Transverse colon (tissue), 4 donors: ENCODE results near the gene TRPV4. TPM values are rescaled to one million over a fixed set of nuclear protein-coding genes. Genes with fewer than 3 reads are reported as not detected.

Source experiments
- DNase-seq: peaks from one replicate; pipeline ENCODE4 v3.0.0-alpha.2; 2019
- H3K27ac ChIP-seq, 4 donors: fragments of 200-600 bp; sonication (generic); 2 replicates each; pipeline ENCODE4 v1.5.1; 2016 to 2018; ENCODE audit warnings: inconsistent platforms in 4 of 4
- H3K27me3 ChIP-seq: fragments of 200-600 bp; sonication (generic); 2 replicates; pipeline ENCODE4 v1.5.1; 2017; ENCODE audit warnings: inconsistent platforms
- H3K36me3 ChIP-seq, 4 donors: fragments of 200-600 bp; sonication (generic); 2 replicates each; pipeline ENCODE4 v1.5.1; 2017 to 2019; ENCODE audit warnings: inconsistent platforms in 4 of 4
- H3K4me1 ChIP-seq, 4 donors: fragments of 200-600 bp; sonication (generic); 2 replicates each; pipeline ENCODE4 v1.5.1; 2017 to 2020; ENCODE audit warnings: inconsistent platforms in 4 of 4
- H3K4me3 ChIP-seq, 4 donors: fragments of 200-600 bp; sonication (generic); 1 replicate in 1 of 4; 2 replicates in 3 of 4; pipeline versions ENCODE4 v1.5.1 to v1.6.1; 2017 to 2019; ENCODE audit warnings: inconsistent platforms in 4 of 4
- H3K9me3 ChIP-seq, 2 donors: fragments of 200-600 bp; sonication (generic); 2 replicates each; pipeline ENCODE4 v1.5.1; 2017 to 2019; ENCODE audit warnings: inconsistent platforms in 2 of 2
- EP300 ChIP-seq: sonication (generic); formaldehyde crosslinking; IDR thresholded peaks from one replicate; pipeline ENCODE4 v1.6.1; 2017; ENCODE audit warnings: antibody characterized with exemption, low read depth
- POLR2A ChIP-seq: fragments of 450-650 bp; IDR thresholded peaks from one replicate; pipeline ENCODE4 v1.6.1; 2016; ENCODE audit warnings: antibody characterized with exemption, mild to moderate bottlenecking, moderate library complexity
- POLR2AphosphoS5 ChIP-seq, 3 donors: sonication (generic); formaldehyde crosslinking; IDR thresholded peaks; one replicate each; pipeline ENCODE4 v1.6.1; 2016; ENCODE audit warnings: antibody characterized with exemption in 3 of 3
- WGBS, 2 donors: methylation state at CpG; one replicate each; pipeline ENCODE4 v1.1.5; 2018; ENCODE audit warnings: low coverage in 1 of 2; 5-methylcytosine and 5-hydroxymethylcytosine counted together
- in situ Hi-C, 4 donors: fragments of 200-750 bp; cut with MboI; loops; one replicate each; pipeline versions ENCODE4 v1.15.0 to v1.15.1; 2017; ENCODE audit warnings: low sequenced_read_pairs in 3 of 4, low pct_ligation_motif_present in 1 of 4, low pct_unique_long_range_greater_than_20kb in 1 of 4
- intact Hi-C: fragments of 100-400 bp; cut with DNase I; formaldehyde crosslinking; loops from one replicate; pipeline ENCODE4 v1.15.1; 2023; ENCODE audit warnings: low total_unique reads
- total RNA-seq, 4 donors: library from RNA; depleted of rRNA; stranded (reverse); fragments of >200 nt; gene quantifications; one replicate each; pipeline ENCODE4 v1.1.0, GENCODE V29; 2016
- TF ChIP-seq, protein P1 (sequence below), 5 experiments: fragments of 200-600 bp in 3 of 5; fragments of 450-650 bp in 2 of 5; sonication (generic) in 3 of 5; IDR thresholded peaks; 1 replicate in 2 of 5; 2 replicates in 3 of 5; pipeline ENCODE4 v1.5.1; 2016 to 2017; ENCODE audit warnings: antibody characterized with exemption in 5 of 5, inconsistent platforms in 3 of 5, mild to moderate bottlenecking in 2 of 5, moderate library complexity in 1 of 5

TRPV4 gene
- total RNA-seq, 4 donors from 2014 or later: 0.27 TPM; not detected in 3

DNA sequence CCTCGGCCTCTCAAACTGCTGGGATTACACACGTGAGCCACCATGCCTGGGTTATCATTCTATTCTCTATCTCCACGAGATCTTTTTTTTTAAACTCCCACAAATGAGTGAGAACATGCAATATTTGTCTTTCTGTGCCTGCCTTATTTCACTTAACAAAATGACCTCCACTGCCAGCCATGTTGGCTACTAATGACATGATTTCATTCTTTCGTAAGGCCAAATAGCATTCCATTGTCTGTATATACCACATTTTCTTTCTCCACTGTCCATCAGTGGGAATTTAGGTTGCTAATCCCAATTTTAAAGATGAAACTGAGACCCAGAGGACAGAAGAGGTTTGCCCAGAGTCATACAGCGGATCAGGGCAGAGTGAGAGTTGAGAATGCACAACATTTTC is 10.9 kb upstream of the TRPV4 start:
- WGBS, 2 donors: 79 to 84% methylated on average over 5 of the region's 5 CpGs

GRCh38 chr12:109842021-109842420 is 8.8 kb upstream of the TRPV4 start:
- no peak for DNase-seq
- in situ Hi-C loops: no loop called here
- WGBS, 2 donors: 84% methylated on average over 5 of the region's 5 CpGs; no CpG with 5 or more reads in 1 of the 2 donors
- TF ChIP-seq EP300 (no peak), POLR2AphosphoS5 (IDR thresholded peaks at IDR 0.05) (no peak)
- H3K4me1 ChIP-seq: peaks cover 3 to 10% (median 7%) of the 10 kb centered on the region in 4 donors
- no peaks in the 10 kb centered on the region for H3K9me3 ChIP-seq
- no peak overlapping the region for H3K27ac ChIP-seq
- no peaks in the 10 kb centered on the region for H3K36me3 ChIP-seq
- intact Hi-C loops: no loop called here
- H3K27me3 ChIP-seq: no peaks in the 10 kb centered on the region
- H3K4me3 ChIP-seq: no peak overlapping the region

More for the DNA sequence above, 10.9 kb upstream of the TRPV4 start:
- H3K27ac ChIP-seq: no peak overlapping the region
- TF ChIP-seq EP300 (no peak), POLR2A (no peak), POLR2AphosphoS5 (IDR thresholded peaks at IDR 0.05) (no peak)
- TF ChIP-seq, protein P1, sequence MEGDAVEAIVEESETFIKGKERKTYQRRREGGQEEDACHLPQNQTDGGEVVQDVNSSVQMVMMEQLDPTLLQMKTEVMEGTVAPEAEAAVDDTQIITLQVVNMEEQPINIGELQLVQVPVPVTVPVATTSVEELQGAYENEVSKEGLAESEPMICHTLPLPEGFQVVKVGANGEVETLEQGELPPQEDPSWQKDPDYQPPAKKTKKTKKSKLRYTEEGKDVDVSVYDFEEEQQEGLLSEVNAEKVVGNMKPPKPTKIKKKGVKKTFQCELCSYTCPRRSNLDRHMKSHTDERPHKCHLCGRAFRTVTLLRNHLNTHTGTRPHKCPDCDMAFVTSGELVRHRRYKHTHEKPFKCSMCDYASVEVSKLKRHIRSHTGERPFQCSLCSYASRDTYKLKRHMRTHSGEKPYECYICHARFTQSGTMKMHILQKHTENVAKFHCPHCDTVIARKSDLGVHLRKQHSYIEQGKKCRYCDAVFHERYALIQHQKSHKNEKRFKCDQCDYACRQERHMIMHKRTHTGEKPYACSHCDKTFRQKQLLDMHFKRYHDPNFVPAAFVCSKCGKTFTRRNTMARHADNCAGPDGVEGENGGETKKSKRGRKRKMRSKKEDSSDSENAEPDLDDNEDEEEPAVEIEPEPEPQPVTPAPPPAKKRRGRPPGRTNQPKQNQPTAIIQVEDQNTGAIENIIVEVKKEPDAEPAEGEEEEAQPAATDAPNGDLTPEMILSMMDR (IDR thresholded peaks at IDR 0.05): no peak
- H3K27me3 ChIP-seq: no peaks in the 10 kb centered on the region
- H3K4me3 ChIP-seq: no peak overlapping the region
- H3K9me3 ChIP-seq: no peaks in the 10 kb centered on the region
- H3K36me3 ChIP-seq: no peaks in the 10 kb centered on the region
- intact Hi-C loops (no loop called here), in situ Hi-C loops (no loop called here)
- H3K4me1 ChIP-seq: peaks cover 3 to 10% (median 7%) of the 10 kb centered on the region in 4 donors
- DNase-seq: no peak

- intact Hi-C loops (no loop called here), in situ Hi-C loops (no loop called here)
- no peaks in the 10 kb centered on the region for H3K27me3 ChIP-seq
- H3K9me3 ChIP-seq: no peaks in the 10 kb centered on the region
- H3K4me3 ChIP-seq: no peak overlapping the region
- no peaks in the 10 kb centered on the region for H3K36me3 ChIP-seq
- DNase-seq: no peak
- WGBS, 2 donors: 85% methylated on average over 9 of the region's 9 CpGs; no CpG with 5 or more reads in 1 of the 2 donors
- no peak overlapping the region for H3K27ac ChIP-seq
- H3K4me1 ChIP-seq: peaks cover 3 to 10% (median 7%) of the 10 kb centered on the region in 4 donors
- TF ChIP-seq POLR2AphosphoS5 (IDR thresholded peaks at IDR 0.05) (no peak), POLR2A (no peak), EP300 (no peak)
- TF ChIP-seq, protein P1 (IDR thresholded peaks at IDR 0.05): no peak
Observed at GRCh38 chr12:109841356-109841755, 8.2 kb upstream of the TRPV4 start.

DNA sequence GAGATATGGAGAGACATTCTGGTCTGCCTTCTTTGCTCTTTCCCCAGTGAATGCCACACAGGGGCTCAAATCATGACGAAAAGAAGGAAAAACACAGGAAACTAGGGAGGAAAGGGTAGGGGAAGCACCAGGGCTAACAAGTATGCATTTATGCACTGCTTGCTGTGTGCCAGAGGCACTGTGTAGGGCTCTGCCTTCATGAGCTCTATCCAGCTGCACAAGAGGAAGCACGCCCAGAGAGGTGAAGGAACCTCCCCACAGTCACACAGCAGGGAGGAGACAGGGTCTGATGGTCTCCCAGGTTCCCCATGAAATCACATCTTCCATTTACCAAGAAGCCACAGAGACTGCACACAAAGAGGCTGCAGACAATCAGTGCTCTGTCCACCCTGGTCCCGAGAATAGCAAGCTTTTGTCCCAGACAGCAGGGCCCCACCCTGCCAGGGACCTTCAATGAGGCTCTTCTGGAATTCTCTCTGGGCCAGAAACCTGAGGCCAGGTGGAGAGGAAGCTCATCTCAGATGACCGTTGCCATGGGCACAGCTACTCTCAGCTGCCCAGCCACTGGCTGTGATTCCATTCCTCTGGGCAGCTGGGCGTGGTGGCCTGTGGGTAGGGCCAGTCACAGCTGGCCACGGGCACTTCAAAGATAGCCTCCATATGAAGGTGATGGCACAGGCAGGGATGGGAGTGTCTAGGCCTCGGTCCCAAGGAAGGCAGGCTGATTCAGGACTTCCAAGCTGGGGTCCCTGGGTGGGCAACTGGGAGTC is 7.3 kb upstream of the TRPV4 start:
- intact Hi-C loops: no loop called here
- no peak overlapping the region for H3K27ac ChIP-seq
- H3K27me3 ChIP-seq: no peaks in the 10 kb centered on the region
- in situ Hi-C loops: no loop called here
- H3K4me1 ChIP-seq: peaks cover 3 to 5% (median 5%) of the 10 kb centered on the region in 4 donors
- DNase-seq: peak; percentile 25
- WGBS, 2 donors: 50 to 64% methylated on average over 1 to 4 of the region's 7 CpGs
- TF ChIP-seq, protein P1 (IDR thresholded peaks at IDR 0.05): no peak
- TF ChIP-seq POLR2A: no peak
- no peak for TF ChIP-seq EP300
- no peak for TF ChIP-seq POLR2AphosphoS5 (IDR thresholded peaks at IDR 0.05)
- no peaks in the 10 kb centered on the region for H3K36me3 ChIP-seq
- H3K9me3 ChIP-seq: no peaks in the 10 kb centered on the region
- H3K4me3 ChIP-seq: no peak overlapping the region
